ENCODE data around the gene EIF4EBP2.

GRCh38 chr10:70381471-70382421 is 22.2 kb upstream of the EIF4EBP2 start:
- TF ChIP-seq POLR2AphosphoS5 (IDR thresholded peaks at IDR 0.05; ENCODE audit: low read depth, low read length): no peak
- TF ChIP-seq, protein P1, sequence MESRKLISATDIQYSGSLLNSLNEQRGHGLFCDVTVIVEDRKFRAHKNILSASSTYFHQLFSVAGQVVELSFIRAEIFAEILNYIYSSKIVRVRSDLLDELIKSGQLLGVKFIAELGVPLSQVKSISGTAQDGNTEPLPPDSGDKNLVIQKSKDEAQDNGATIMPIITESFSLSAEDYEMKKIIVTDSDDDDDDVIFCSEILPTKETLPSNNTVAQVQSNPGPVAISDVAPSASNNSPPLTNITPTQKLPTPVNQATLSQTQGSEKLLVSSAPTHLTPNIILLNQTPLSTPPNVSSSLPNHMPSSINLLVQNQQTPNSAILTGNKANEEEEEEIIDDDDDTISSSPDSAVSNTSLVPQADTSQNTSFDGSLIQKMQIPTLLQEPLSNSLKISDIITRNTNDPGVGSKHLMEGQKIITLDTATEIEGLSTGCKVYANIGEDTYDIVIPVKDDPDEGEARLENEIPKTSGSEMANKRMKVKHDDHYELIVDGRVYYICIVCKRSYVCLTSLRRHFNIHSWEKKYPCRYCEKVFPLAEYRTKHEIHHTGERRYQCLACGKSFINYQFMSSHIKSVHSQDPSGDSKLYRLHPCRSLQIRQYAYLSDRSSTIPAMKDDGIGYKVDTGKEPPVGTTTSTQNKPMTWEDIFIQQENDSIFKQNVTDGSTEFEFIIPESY (IDR thresholded peaks at IDR 0.05; ENCODE audit: extremely low read depth, insufficient replicate concordance, low read length): no peak
- no peak for TF ChIP-seq POLR2A (IDR thresholded peaks at IDR 0.05; ENCODE audit: borderline replicate concordance, extremely low read depth, insufficient read depth, insufficient read length)
- TF ChIP-seq TCF7L2 (IDR thresholded peaks at IDR 0.05; ENCODE audit: borderline replicate concordance, extremely low read depth, insufficient read depth, insufficient read length): no peak
- TF ChIP-seq, protein P2, sequence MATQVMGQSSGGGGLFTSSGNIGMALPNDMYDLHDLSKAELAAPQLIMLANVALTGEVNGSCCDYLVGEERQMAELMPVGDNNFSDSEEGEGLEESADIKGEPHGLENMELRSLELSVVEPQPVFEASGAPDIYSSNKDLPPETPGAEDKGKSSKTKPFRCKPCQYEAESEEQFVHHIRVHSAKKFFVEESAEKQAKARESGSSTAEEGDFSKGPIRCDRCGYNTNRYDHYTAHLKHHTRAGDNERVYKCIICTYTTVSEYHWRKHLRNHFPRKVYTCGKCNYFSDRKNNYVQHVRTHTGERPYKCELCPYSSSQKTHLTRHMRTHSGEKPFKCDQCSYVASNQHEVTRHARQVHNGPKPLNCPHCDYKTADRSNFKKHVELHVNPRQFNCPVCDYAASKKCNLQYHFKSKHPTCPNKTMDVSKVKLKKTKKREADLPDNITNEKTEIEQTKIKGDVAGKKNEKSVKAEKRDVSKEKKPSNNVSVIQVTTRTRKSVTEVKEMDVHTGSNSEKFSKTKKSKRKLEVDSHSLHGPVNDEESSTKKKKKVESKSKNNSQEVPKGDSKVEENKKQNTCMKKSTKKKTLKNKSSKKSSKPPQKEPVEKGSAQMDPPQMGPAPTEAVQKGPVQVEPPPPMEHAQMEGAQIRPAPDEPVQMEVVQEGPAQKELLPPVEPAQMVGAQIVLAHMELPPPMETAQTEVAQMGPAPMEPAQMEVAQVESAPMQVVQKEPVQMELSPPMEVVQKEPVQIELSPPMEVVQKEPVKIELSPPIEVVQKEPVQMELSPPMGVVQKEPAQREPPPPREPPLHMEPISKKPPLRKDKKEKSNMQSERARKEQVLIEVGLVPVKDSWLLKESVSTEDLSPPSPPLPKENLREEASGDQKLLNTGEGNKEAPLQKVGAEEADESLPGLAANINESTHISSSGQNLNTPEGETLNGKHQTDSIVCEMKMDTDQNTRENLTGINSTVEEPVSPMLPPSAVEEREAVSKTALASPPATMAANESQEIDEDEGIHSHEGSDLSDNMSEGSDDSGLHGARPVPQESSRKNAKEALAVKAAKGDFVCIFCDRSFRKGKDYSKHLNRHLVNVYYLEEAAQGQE (IDR thresholded peaks at IDR 0.05; ENCODE audit: low read depth): no peak
- TF ChIP-seq EZH2phosphoT487 (IDR thresholded peaks at IDR 0.05; ENCODE audit: borderline replicate concordance): no peak
- TF ChIP-seq, protein P3, sequence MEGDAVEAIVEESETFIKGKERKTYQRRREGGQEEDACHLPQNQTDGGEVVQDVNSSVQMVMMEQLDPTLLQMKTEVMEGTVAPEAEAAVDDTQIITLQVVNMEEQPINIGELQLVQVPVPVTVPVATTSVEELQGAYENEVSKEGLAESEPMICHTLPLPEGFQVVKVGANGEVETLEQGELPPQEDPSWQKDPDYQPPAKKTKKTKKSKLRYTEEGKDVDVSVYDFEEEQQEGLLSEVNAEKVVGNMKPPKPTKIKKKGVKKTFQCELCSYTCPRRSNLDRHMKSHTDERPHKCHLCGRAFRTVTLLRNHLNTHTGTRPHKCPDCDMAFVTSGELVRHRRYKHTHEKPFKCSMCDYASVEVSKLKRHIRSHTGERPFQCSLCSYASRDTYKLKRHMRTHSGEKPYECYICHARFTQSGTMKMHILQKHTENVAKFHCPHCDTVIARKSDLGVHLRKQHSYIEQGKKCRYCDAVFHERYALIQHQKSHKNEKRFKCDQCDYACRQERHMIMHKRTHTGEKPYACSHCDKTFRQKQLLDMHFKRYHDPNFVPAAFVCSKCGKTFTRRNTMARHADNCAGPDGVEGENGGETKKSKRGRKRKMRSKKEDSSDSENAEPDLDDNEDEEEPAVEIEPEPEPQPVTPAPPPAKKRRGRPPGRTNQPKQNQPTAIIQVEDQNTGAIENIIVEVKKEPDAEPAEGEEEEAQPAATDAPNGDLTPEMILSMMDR (IDR thresholded peaks at IDR 0.05 in 2 of 3, conservative IDR thresholded peaks at IDR 0.05 in 1 of 3; ENCODE audit: borderline replicate concordance in 1 of 3, insufficient read depth in 1 of 3, low read depth in 2 of 3, low read length in 2 of 3): no peak
- TF ChIP-seq SP1 (IDR thresholded peaks at IDR 0.05; ENCODE audit: low read depth): no peak
- no peak for TF ChIP-seq ATF3 (IDR thresholded peaks at IDR 0.05)
- TF ChIP-seq YY1 (IDR thresholded peaks at IDR 0.05; ENCODE audit: extremely low read depth, insufficient replicate concordance, low read depth, low read length): no peak

Measured in HCT116 (cell line).